Inflammatory macrophage treated with lipopolysaccharide for 4 hours (primary cell): ENCODE measurements around the gene TPM4.

ENCODE experiments used
- DNase-seq: peaks from one replicate; pipeline ENCODE4 v3.0.0-alpha.2; 2020

TPM4 gene

GRCh38 chr19:16042533-16043085 lies 33.7 kb upstream of the TPM4 start:
- DNase-seq: no peak

- no peak for DNase-seq
Measured at GRCh38 chr19:16043156-16043757, 33.0 kb upstream of the TPM4 start.

GRCh38 chr19:16044746-16045145 lies 31.5 kb upstream of the TPM4 start:
- DNase-seq: no peak

- DNase-seq: no peak
Measured at GRCh38 chr19:16045171-16045570, 31.1 kb upstream of the TPM4 start.

- no peak for DNase-seq
Measured at GRCh38 chr19:16045893-16046292, 30.4 kb upstream of the TPM4 start.

- no peak for DNase-seq
Measured at GRCh38 chr19:16048583-16048982, 27.7 kb upstream of the TPM4 start.

- peak; percentile 39 for DNase-seq
Measured at GRCh38 chr19:16051254-16052025, 24.9 kb upstream of the TPM4 start.

- DNase-seq: no peak
Measured at GRCh38 chr19:16052353-16052752, 23.9 kb upstream of the TPM4 start.

- no peak for DNase-seq
Measured at GRCh38 chr19:16057062-16057461, 19.2 kb upstream of the TPM4 start.

GRCh38 chr19:16060294-16060693 lies 16.0 kb upstream of the TPM4 start:
- DNase-seq: no peak

GRCh38 chr19:16061943-16062342 lies 14.4 kb upstream of the TPM4 start:
- DNase-seq: no peak

- peak; percentile 87 for DNase-seq
Measured at GRCh38 chr19:16062789-16063188, 13.5 kb upstream of the TPM4 start.

GRCh38 chr19:16064209-16064889 lies 11.9 kb upstream of the TPM4 start:
- DNase-seq: no peak

GRCh38 chr19:16066611-16067104 lies 9.6 kb upstream of the TPM4 start:
- peak; percentile 65 for DNase-seq

- no peak for DNase-seq
Measured at GRCh38 chr19:16067205-16067938, 8.9 kb upstream of the TPM4 start.

- no peak for DNase-seq
Measured at GRCh38 chr19:16068696-16069259, 7.5 kb upstream of the TPM4 start.

GRCh38 chr19:16069813-16070365 lies 6.4 kb upstream of the TPM4 start:
- no peak for DNase-seq

GRCh38 chr19:16070366-16070990 lies 5.8 kb upstream of the TPM4 start:
- peak; percentile 70 for DNase-seq

- DNase-seq: no peak
Measured at GRCh38 chr19:16071072-16071691, 5.1 kb upstream of the TPM4 start.

GRCh38 chr19:16073481-16073880 lies 2.8 kb upstream of the TPM4 start:
- DNase-seq: no peak

- no peak for DNase-seq
Measured at GRCh38 chr19:16073988-16074387, 2.3 kb upstream of the TPM4 start.
